HG03025 (cell line): Measurements from ENCODE around the gene ADARB1.

Experiments
- ATAC-seq: cut with Tn5 transposase; IDR thresholded peaks from one replicate; pipeline ENCODE4 v1.9.1; 2021; ENCODE audit warnings: mild to moderate bottlenecking, moderate library complexity; ENCODE audit not compliant: unreplicated experiment, low FRiP score

ADARB1 gene

GRCh38 chr21:45220071-45220481 is 145.7 kb downstream of the ADARB1 start:
- ATAC-seq = no peak

GRCh38 chr21:45220714-45221490 is 146.5 kb downstream of the ADARB1 start:
- ATAC-seq = no peak

GRCh38 chr21:45222001-45222400 is 147.6 kb downstream of the ADARB1 start:
- no peak for ATAC-seq

- no peak for ATAC-seq
These were observed 149.1 kb downstream of the ADARB1 start for GRCh38 chr21:45223236-45224185.

- no peak for ATAC-seq
These were observed 150.0 kb downstream of the ADARB1 start for GRCh38 chr21:45224189-45224938.

GRCh38 chr21:45225041-45225740 is 150.8 kb downstream of the ADARB1 start:
- no peak for ATAC-seq

GRCh38 chr21:45225741-45226327 is 151.5 kb downstream of the ADARB1 start:
- ATAC-seq = no peak

- no peak for ATAC-seq
These were observed 152.4 kb downstream of the ADARB1 start for GRCh38 chr21:45226540-45227326.

GRCh38 chr21:45227735-45228134 is 153.4 kb downstream of the ADARB1 start:
- ATAC-seq = no peak

- ATAC-seq = no peak
These were observed 153.8 kb downstream of the ADARB1 start for GRCh38 chr21:45228171-45228641.

GRCh38 chr21:45228656-45229240 is 154.4 kb downstream of the ADARB1 start:
- no peak for ATAC-seq

GRCh38 chr21:45231705-45232104 is 157.3 kb downstream of the ADARB1 start:
- ATAC-seq = no peak

- ATAC-seq = no peak
These were observed 159.7 kb downstream of the ADARB1 start for GRCh38 chr21:45234127-45234526.

- ATAC-seq = no peak
These were observed 160.6 kb downstream of the ADARB1 start for GRCh38 chr21:45234965-45235364.

GRCh38 chr21:45235488-45235887 is 161.1 kb downstream of the ADARB1 start:
- no peak for ATAC-seq

- no peak for ATAC-seq
These were observed 162.1 kb downstream of the ADARB1 start for GRCh38 chr21:45236481-45236880.

- no peak for ATAC-seq
These were observed 163.0 kb downstream of the ADARB1 start for GRCh38 chr21:45237401-45237800.

- no peak for ATAC-seq
These were observed 167.0 kb downstream of the ADARB1 start for GRCh38 chr21:45241357-45241756.
